HL-60 (cell line): Measurements from ENCODE around the gene BCAS3.

Experiments
- CTCF ChIP-seq: IDR thresholded peaks from one replicate; pipeline ENCODE4 v1.5.1; 2011; ENCODE audit warnings: low read length, control low read depth, inconsistent platforms; ENCODE audit not compliant: insufficient read depth
- GABPA ChIP-seq: IDR thresholded peaks from 2 replicates; pipeline ENCODE4 v1.6.1; 2012; ENCODE audit warnings: low read depth
- POLR2AphosphoS5 ChIP-seq: IDR thresholded peaks from 2 replicates; pipeline ENCODE4 v1.6.1; 2012; ENCODE audit warnings: low read depth
- REST ChIP-seq: IDR thresholded peaks from 2 replicates; pipeline ENCODE4 v1.6.1; 2012; ENCODE audit warnings: low read depth; ENCODE audit not compliant: insufficient replicate concordance

DNA sequence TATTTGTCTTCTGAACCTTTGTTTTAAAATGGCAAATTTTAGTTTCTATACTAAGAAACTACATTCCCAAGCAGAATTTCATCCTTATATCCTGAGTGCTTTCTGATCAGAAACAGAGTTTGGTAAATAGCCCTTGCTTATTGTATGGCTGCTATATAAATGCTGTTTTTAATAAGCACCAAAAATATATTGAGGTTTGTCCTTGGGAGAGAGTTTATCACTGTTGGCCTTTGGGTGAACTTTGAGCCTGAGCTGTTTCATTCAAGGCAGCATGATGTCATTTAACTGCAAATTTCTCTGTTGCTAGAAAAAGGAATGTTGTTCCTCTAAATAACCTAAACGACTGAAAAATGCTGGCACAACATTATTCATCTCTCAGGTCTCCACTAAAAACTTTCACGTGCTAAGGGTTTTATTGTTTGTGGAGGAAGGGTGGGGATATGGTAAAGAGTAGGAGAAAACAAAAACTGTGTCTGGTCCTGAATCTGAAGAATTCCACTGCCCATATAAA lies 387.7 kb downstream of the BCAS3 start:
- TF ChIP-seq POLR2AphosphoS5, result no peak
- no peak for TF ChIP-seq CTCF
- TF ChIP-seq GABPA, result no peak
- TF ChIP-seq REST, result no peak
